Measurements from ENCODE around the gene AGBL3.

DNA sequence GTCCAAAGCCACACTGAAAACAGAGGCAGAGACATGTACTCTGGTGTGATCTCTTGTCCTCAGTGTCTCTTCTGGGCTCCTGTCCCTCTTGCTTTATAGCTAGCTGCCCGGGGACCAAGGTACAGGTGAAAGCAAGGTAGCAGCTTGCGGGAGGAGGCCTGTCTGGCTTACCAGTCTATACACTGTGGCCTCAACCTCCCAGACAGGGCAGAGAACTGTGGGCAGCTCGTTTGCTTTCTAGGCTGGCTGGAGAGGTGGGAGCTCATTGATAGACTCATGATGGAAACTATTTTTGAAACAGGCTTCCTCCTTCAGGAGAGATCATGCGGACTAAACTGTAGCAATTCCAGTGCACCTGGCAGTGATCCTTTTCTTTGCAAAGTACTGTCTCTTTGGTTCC lies 179.6 kb downstream of the AGBL3 start:
- TF ChIP-seq, protein P1, sequence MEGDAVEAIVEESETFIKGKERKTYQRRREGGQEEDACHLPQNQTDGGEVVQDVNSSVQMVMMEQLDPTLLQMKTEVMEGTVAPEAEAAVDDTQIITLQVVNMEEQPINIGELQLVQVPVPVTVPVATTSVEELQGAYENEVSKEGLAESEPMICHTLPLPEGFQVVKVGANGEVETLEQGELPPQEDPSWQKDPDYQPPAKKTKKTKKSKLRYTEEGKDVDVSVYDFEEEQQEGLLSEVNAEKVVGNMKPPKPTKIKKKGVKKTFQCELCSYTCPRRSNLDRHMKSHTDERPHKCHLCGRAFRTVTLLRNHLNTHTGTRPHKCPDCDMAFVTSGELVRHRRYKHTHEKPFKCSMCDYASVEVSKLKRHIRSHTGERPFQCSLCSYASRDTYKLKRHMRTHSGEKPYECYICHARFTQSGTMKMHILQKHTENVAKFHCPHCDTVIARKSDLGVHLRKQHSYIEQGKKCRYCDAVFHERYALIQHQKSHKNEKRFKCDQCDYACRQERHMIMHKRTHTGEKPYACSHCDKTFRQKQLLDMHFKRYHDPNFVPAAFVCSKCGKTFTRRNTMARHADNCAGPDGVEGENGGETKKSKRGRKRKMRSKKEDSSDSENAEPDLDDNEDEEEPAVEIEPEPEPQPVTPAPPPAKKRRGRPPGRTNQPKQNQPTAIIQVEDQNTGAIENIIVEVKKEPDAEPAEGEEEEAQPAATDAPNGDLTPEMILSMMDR (IDR thresholded peaks at IDR 0.05), result no peak
- TF ChIP-seq POLR2A (IDR thresholded peaks at IDR 0.05), result no peak

All from uterus (tissue), 2 donors.